ENCODE data around the gene TSSC4. TPM values are rescaled to one million over a fixed set of nuclear protein-coding genes. Genes with fewer than 3 reads are reported as not detected.

The TSSC4 gene
- total and polyA plus RNA-seq, 9 of the 15 experiments (the other 6 are each of a cell fraction or from before 2014, with no cell fraction given) = 0.41 to 54.2 (median 11.0) TPM

DNA sequence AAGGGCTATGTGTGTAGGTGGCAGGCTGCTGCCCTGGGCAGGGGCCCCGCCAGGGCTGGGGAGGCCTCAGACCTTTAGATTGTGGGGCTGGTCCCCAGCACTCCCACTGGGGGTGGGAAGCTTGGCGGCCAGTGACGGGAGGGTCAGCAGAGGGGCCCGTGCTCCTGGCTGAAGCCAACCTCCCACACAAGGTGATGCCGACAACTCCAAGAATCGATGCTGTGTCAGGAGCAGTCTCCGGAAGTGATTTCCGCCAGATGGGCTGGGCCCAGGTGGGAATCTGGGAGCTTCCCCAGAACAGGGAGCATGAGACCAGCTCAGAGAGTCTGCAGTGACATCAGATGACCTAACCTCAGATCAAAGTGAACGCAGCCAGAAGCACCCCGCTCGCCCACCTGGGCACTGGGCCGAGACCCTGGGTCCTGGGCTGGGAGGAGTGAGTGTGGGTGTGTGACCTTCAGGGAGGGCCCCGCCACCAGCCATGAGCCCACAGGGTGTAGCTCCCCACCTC is 36.0 kb downstream of the TSSC4 start:
- Histone ChIP-seq H3K9me1 (ENCODE audit: control insufficient read depth, insufficient read depth, low read length) (peaks cover 2% of the 10 kb centered on the region), H3K9me3 (replicated peaks; ENCODE audit: control insufficient read depth, insufficient read depth, low read depth, low read length) (no peaks in the 10 kb centered on the region), H3K79me2 (ENCODE audit: control insufficient read depth, insufficient read depth, low read length) (no peaks in the 10 kb centered on the region), H3K27me3 (ENCODE audit: control insufficient read depth in 2 of 2, insufficient read depth in 2 of 2, low read length in 2 of 2) (peaks cover 2 to 53% of the 10 kb centered on the region in 2 experiments; a peak in 4 of 5 replicates), H4K20me1 (replicated peaks; ENCODE audit: control insufficient read depth, insufficient read depth, low read length) (peaks cover 4% of the 10 kb centered on the region; the same call in 1 of the 2 replicates), H3K27ac (ENCODE audit: extremely low read depth, low read depth, low read length) (no peak overlapping the region), H2AFZ (ENCODE audit: low read depth, low read length) (no peak overlapping the region), H3K9ac (ENCODE audit: insufficient read depth in 1 of 2, low read depth in 2 of 2, low read length in 2 of 2) (no peak overlapping the region), H3K4me1 (replicated peaks in 1 of 2; ENCODE audit: control insufficient read depth in 2 of 2, insufficient read depth in 2 of 2, low read length in 2 of 2) (peaks cover 0 to 3% of the 10 kb centered on the region in 2 experiments; a peak in 1 of 5 replicates), H3K36me3 (ENCODE audit: control insufficient read depth, insufficient read depth, low read length) (no peaks in the 10 kb centered on the region), H3K4me3 (no peak overlapping the region), H3K4me2 (ENCODE audit: insufficient read depth, low read length) (no peak overlapping the region)
- intact Hi-C loops (cut with micrococcal nuclease) (no loop called here), in situ Hi-C loops (cut with MboI) (no loop called here)
- POLR2A ChIA-PET = interaction anchor here (1.0 kb wide), 1 partner anchor 244 kb away, joined by 4 read pairs; no protein-coding TSS in a partner anchor
- CTCF ChIA-PET (ENCODE audit: low intra/inter-chr PET ratio) = no interaction called here
- no peak for FAIRE-seq
- 3% methylated on average over 13 of the region's 13 CpGs for whole genome bisulfite sequencing (ENCODE audit: insufficient coverage, low coverage, missing lambda C conversion rate)
- DNase-seq (ENCODE audit: extremely low read depth in 1 of 4, low spot score in 3 of 4) = no peak
- BruUV-seq (replicated peaks) = no TSS peak
- TF ChIP-seq LARP7 (IDR thresholded peaks at IDR 0.05) (no peak), TEAD4 (IDR thresholded peaks at IDR 0.05; ENCODE audit: low read length) (no peak), TEAD4 (CRISPR knock-in tag; IDR thresholded peaks at IDR 0.05; ENCODE audit: borderline replicate concordance) (no peak), KDM5B (IDR thresholded peaks at IDR 0.05; ENCODE audit: insufficient replicate concordance, low read depth, low read length) (no peak), NRF1 (conservative IDR thresholded peaks at IDR 0.05 in 1 of 2, IDR thresholded peaks at IDR 0.05 in 1 of 2) (no peak), BHLHE40 (IDR thresholded peaks at IDR 0.05; ENCODE audit: low read length) (no peak)
- TF ChIP-seq, protein P1, sequence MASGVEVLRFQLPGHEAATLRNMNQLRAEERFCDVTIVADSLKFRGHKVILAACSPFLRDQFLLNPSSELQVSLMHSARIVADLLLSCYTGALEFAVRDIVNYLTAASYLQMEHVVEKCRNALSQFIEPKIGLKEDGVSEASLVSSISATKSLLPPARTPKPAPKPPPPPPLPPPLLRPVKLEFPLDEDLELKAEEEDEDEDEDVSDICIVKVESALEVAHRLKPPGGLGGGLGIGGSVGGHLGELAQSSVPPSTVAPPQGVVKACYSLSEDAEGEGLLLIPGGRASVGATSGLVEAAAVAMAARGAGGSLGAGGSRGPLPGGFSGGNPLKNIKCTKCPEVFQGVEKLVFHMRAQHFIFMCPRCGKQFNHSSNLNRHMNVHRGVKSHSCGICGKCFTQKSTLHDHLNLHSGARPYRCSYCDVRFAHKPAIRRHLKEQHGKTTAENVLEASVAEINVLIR (CRISPR knock-in tag; IDR thresholded peaks at IDR 0.05) = no peak
- TF ChIP-seq, protein P2, sequence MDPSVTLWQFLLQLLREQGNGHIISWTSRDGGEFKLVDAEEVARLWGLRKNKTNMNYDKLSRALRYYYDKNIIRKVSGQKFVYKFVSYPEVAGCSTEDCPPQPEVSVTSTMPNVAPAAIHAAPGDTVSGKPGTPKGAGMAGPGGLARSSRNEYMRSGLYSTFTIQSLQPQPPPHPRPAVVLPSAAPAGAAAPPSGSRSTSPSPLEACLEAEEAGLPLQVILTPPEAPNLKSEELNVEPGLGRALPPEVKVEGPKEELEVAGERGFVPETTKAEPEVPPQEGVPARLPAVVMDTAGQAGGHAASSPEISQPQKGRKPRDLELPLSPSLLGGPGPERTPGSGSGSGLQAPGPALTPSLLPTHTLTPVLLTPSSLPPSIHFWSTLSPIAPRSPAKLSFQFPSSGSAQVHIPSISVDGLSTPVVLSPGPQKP (CRISPR knock-in tag; IDR thresholded peaks at IDR 0.05) = no peak
- TF ChIP-seq, protein P3, sequence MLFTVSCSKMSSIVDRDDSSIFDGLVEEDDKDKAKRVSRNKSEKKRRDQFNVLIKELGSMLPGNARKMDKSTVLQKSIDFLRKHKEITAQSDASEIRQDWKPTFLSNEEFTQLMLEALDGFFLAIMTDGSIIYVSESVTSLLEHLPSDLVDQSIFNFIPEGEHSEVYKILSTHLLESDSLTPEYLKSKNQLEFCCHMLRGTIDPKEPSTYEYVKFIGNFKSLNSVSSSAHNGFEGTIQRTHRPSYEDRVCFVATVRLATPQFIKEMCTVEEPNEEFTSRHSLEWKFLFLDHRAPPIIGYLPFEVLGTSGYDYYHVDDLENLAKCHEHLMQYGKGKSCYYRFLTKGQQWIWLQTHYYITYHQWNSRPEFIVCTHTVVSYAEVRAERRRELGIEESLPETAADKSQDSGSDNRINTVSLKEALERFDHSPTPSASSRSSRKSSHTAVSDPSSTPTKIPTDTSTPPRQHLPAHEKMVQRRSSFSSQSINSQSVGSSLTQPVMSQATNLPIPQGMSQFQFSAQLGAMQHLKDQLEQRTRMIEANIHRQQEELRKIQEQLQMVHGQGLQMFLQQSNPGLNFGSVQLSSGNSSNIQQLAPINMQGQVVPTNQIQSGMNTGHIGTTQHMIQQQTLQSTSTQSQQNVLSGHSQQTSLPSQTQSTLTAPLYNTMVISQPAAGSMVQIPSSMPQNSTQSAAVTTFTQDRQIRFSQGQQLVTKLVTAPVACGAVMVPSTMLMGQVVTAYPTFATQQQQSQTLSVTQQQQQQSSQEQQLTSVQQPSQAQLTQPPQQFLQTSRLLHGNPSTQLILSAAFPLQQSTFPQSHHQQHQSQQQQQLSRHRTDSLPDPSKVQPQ (CRISPR knock-in tag; IDR thresholded peaks at IDR 0.05; ENCODE audit: borderline replicate concordance) = no peak
- ATAC-seq = no peak

All from K562 (cell line).